Inferior parietal cortex (tissue), 1 donor: ENCODE data around the gene MILR1.
"Not testable (repeated sequence)": the region's sequence is repeated elsewhere in the genome, so short reads cannot be mapped to it uniquely, and the experiment has no call there.

Source experiments
- DNase-seq: peaks from one replicate; pipeline ENCODE4 v3.0.0-alpha.2; 2016; ENCODE audit errors: extremely low spot score

The MILR1 gene

GRCh38 chr17:64448665-64449512 lies at the start of gene MILR1:
MILR1 (plus strand) TSS chr17:64449115; CDS start chr17:64449169, 54 bp downstream.
- peak; percentile 52 for DNase-seq

GRCh38 chr17:64399767-64400156 lies 49.2 kb upstream of the MILR1 start:
- DNase-seq = no peak

DNA sequence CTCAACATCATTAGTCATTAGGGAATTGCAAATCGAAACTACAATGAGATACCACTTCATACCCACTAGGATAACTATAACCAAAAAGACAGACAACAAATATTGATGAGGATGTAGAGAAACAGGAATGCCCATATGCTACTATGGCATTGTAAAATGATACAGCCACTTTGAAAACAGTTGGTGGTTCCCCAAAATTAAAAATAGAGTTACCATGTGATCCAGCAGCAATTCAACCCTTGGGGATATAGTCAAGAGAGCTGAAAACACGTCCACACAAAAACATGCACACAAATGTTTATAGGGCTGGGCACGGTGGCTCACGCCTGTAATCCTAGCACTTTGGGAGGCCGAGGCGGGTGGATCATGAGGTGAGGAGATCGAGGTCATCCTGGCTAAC lies 48.3 kb upstream of the MILR1 start:
- no peak for DNase-seq

DNA sequence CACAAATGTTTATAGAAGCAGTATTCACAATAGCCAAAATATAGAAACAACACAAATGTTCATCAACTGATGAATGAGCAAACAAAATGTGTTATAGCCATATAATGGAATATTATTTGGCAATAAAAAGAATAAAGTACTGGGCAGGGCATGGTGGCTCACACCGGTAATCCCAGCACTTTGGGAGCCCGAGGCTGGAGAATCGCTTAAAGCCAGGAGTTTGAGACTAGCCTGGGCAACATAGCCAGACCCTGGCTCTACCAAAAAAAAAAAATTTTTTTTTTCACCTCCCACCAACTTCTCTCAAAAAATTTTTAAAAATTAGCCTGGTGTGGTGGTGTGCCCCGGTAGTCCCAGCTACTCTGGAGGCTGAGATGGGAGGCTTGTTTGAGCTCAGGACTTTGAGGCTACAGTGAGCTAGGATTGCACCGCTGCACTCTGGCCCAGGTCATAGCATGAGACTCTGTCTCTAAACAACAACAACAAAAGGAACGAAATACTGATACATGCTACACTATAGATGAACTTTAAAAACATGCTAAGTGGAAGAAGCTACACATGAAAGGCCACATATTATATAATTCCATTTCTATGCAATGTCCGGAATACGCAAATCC lies 47.6 kb upstream of the MILR1 start:
- DNase-seq = no peak

DNA sequence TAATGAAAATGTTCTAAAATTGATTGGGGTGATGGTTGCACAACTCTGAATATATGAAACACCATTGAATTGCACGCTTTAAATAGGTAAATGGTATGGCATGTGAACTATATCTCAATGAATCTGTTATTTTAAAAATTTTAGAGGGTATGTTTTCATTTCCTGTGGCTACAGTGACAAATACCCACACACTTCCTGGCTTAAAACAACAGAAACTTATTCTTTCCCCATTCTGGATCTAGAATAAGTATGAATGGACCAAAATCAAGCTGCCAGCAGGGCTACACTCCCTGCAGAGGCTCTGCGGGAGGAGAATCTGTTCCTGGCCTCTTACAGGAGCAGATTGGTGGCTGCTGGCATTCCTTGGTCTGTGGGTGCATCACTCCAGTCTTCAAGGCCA lies 47.0 kb upstream of the MILR1 start:
- DNase-seq = no peak

DNA sequence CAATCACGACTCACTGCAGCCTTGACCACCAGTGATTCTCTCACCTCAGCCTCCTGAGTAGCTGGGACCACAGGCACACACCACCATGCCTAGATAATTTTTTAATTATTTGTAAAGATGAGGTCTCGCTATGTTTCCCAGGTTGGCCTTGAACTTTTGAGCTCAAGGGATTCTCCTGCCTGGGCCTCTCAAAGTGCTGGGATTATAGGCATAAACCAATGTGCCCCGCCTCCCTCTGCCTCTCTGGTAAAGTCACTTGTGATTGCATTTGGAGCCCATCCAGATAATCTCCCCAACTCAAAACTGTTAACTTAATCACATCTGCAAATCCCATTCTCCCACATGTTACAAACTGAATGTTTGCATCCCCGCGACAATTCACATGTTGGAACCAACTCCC lies 46.4 kb upstream of the MILR1 start:
- no peak for DNase-seq

DNA sequence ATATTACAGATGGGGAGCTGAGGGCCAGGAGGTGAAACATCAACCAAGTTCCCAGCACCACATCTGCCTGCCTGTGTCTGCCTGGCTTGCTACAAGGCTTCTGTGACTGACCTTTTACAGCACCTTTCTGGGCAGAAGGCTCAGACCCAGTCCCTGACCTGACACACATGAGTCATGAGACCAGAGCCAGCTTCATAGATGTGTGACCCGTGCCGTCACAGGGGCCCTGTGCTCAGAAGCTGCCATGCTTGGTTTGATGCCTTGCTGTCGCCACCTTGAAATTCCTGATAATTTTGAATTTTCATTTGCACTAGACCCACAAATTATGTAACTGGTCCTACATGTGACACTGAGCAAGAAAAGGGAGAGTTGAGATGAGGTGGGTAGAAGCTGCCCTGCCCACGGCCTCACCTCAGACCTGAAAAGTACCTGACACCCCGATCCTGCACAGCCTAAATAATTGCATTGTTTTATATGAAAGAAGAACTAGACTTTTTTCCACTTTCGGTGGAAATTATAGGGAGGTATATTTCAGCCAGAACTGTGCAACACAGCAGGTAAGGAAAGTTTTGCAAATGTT lies 44.9 kb upstream of the MILR1 start:
- DNase-seq = no peak

DNA sequence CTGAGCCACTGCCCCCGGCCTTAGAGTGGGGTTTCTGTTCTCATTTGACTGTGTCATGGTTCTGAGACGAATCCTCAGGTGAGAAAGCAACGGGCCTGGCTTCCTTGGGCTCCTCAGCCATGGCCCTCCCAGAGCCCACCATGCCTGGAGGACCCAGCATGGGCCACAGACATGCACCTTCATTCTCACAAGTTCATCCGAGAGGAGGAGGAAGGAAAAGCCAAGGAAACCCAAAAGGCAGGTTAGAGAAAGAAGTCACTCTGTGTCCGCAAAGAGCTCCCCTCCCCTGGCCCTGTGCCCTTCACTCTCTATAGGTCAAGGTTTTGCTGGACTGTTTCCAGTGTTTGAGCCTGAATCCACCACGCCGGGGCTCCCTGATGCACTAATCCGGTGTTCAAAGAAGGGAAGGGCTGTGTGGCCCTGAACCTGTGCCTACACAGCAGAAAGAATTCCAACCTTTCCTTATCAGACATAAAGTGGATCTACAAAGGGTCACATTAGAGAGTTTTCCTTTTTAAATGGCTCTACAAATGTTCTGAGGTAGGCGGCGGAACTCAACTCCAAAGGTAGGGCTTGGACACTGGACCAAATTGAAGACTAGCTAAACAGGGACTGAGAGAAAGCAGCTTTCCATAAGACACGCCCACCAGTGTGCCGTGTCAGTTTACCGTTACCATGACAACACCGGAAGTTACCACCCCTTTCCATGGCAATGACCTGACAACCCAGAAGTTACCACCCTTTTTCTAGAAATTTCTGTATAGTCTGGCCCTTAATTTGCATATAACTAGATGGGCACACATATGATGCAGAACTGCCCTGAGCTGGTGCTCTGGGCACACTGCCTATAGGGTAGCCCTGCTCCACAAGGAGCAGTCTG lies 42.4 kb upstream of the MILR1 start:
- no peak for DNase-seq

- no peak for DNase-seq
Observed at GRCh38 chr17:64410750-64411490, 38.0 kb upstream of the MILR1 start.

DNA sequence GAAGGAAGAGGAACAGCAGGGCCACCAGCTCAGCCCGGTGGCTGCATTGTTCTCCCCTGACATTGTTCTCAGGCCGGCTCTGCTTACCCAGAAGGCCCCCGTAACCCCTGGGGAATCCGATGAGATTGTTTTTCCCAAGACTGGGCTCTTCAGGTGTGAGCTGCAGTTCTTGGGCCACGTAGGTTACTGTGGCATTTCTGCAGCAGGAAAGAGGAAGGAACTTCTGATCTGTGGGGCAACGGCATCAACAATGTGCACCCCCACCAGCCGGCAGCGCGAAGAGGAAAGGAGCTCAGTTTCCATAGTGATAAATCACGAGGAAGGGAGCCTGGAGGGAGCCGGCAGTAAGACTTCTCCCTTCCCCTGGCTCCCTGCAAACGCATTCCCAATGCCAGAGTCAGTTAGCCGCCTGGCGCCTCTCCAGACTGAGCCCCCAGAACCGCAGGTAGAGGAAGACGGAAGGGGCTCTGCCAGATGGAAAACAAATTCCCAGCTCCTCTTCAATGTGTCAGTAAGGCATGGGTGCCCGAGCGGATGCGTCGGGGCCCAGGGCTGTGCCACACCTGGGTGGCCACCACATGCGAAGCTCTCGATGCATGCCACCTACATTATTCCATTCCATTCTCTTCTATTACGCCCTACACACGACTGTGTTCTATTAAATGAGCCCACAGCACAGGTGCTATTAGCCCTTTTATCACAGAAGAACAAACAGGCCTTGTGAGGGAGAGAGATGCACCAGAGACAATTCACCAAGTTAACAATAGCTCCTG lies 36.7 kb upstream of the MILR1 start:
- DNase-seq = peak; percentile 50

DNA sequence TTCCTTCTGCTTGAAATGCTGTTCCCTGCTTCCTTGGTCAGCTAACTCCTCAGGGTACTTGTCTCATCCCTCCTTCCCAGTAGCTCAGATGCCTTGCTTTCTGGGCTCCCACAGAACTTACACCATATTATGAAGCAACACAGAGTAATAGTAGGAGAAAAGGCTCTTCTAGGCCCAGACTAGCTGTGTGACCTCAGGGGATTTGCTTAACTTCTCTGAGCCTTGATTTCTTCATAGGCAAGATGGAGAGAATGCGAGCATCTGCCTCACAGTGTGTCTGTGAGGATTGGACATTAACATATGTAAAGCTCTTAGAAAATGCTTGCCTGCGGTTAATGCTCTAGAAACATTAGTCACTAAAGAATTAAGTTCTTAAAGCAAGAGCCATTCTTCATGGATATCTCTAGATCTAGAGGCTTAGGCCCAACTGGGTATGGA lies 36.0 kb upstream of the MILR1 start:
- no peak for DNase-seq

DNA sequence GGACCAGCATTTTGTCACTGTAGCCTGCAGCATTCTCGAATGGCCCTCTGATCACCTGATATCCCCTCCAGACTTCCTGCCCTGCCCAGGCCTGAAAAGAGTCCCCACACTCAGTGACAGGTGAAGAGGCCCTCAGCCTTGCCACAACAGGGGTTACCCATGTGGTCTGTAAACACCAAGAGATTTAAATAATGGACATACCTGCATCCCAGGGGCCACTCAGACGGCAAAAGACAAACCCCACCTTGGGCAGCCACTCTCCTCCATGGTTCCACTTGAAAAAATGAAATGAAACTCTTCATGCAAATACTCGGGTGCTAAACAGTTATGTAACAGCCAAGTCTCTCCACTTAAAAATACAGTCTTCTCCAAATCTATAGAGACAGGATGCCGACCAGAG lies 35.4 kb upstream of the MILR1 start:
- DNase-seq = no peak

GRCh38 chr17:64418506-64419339 lies 30.2 kb upstream of the MILR1 start:
- DNase-seq = peak; percentile 83

GRCh38 chr17:64420143-64420670 lies 28.7 kb upstream of the MILR1 start:
- DNase-seq = peak; percentile 83

DNA sequence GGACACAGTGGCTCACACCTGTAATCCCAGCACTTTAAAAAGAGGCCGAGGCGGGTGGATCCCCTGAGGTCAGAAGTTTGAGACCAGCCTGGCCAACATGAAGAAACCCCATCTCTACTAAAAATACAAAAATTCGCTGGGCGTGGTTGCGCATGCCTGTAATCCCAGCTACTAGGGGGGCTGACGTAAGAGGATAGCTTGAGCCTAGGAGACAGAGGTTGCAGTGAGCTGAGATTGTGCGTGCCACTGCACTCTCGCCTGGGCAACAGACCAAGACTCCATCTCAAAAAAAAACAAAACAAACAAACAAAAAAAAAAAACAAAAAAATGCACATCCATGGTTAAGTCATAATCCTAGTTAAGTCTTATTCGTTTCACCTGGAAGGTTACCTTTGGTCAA lies 26.8 kb upstream of the MILR1 start:
- DNase-seq = not testable (repeated sequence)

DNA sequence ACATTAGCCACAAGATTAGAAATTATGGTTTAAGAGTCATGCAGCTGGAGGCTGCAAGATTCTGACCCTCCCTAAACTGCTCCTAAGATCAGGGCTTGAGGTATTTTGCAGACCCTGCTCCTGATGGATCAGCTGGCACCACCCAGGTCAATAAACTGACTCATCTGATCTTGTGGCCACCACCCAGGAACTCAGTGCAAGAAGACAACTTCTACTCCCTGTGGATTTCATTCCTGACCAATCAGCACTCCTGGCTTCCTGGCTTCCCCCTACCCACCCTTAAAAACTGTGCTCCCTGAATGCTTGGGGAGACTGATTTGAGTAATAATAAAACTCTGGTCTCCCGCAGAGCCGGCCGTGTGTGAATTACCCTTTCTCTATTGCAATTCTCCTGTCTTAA lies 25.0 kb upstream of the MILR1 start:
- no peak for DNase-seq

GRCh38 chr17:64424324-64424849 lies 24.5 kb upstream of the MILR1 start:
- no peak for DNase-seq

- no peak for DNase-seq
Observed at GRCh38 chr17:64425191-64425590, 23.7 kb upstream of the MILR1 start.

GRCh38 chr17:64426596-64426995 lies 22.3 kb upstream of the MILR1 start:
- DNase-seq = no peak
